Measurements from ENCODE around the gene SOCS1. TPM values are rescaled to one million over a fixed set of nuclear protein-coding genes. Genes with fewer than 3 reads are reported as not detected.

Gene SOCS1
- total and polyA plus RNA-seq, 2 of the 4 experiments (the other 2 are of a cell fraction), result 2.0 to 22.0 TPM

DNA sequence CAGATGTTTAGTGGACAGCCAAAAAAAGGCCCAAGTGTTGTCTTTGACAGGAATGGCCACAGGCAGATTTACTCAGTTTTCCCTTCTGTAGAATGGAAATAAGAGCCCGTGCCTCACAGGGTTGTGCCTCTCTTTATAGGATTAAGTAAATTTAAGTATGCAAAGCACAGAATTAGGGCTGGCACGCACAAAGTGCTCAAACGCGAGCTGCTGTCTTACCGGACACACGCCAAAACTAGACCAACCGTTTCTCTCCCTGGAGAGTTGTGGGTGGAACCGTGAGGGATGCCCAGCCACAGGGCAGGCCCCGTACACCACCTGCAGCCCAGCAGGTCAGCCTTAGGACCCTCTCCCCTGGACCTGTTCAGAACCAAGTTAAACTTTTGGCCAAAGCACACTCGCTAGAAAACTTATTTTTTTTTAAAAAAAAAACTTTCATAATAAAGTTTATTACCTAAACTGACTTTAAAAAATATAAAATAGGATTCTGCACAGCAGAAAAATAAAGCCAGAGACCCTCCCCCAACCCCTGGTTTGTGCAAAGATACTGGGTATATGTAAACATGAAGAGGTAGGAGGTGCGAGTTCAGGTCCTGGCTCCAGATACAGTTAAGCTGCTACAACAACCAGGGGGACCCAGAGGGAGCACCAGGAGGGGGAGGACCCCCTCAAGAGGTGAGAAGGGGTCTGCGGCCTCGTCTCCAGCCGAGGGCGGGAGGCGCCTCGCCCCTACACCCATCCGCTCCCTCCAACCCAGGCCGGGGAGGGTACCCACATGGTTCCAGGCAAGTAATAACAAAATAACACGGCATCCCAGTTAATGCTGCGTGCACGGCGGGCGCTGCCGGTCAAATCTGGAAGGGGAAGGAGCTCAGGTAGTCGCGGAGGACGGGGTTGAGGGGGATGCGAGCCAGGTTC is 1.8 kb downstream of the SOCS1 start (continued):
- TF ChIP-seq USF2 (IDR thresholded peaks at IDR 0.05; ENCODE audit: low read depth, low read length), result no peak
- TF ChIP-seq FOS (IDR thresholded peaks at IDR 0.05; ENCODE audit: low read depth, low read length), result no peak
- TF ChIP-seq SMC3 (IDR thresholded peaks at IDR 0.05; ENCODE audit: low read depth, low read length), result no peak
- no peak for TF ChIP-seq POLR2A (IDR thresholded peaks at IDR 0.05; ENCODE audit: low read depth, low read length)

Measured in IMR-90 (cell line).